A673 (cell line): ENCODE data around the gene EXOC5. TPM values are rescaled to one million over a fixed set of nuclear protein-coding genes. Genes with fewer than 3 reads are reported as not detected.
"Not testable (repeated sequence)": the region's sequence is repeated elsewhere in the genome, so short reads cannot be mapped to it uniquely, and the experiment has no call there.

Source experiments
- BruUV-seq: library from RNA; stranded (reverse); fragments of 400-500 nt; replicated peaks from 2 replicates; lab custom pipeline; 2021; lab: Mats Ljungman, UMichigan
- CTCF ChIA-PET: fragments of 300-600 bp; sonication (Branson Sonifier 250); formaldehyde crosslinking; loops from one replicate; lab custom pipeline; 2022; ENCODE audit warnings: antibody characterized with exemption; lab: Charles Lee
- POLR2A ChIA-PET: fragments of 300-600 bp; sonication (Branson Sonifier 250); formaldehyde crosslinking; loops from one replicate; lab custom pipeline; 2022; ENCODE audit warnings: antibody characterized with exemption; ENCODE audit not compliant: low non-redundant PET; lab: Charles Lee
- DNase-seq: peaks from one replicate; pipeline ENCODE4 v3.0.0-alpha.2; 2015; ENCODE audit warnings: low spot score
- H3K27ac ChIP-seq: fragments of 200-600 bp; sonication (generic); 2 replicates; pipeline ENCODE4 v1.5.1; 2016; ENCODE audit warnings: mixed run types, low read depth, mild to moderate bottlenecking, mixed read lengths, antibody characterized with exemption, low read length; ENCODE audit not compliant: poor library complexity, severe bottlenecking
- H3K27me3 ChIP-seq: fragments of 200-600 bp; sonication (generic); replicated peaks from 2 replicates; pipeline ENCODE4 v1.6.1; 2017; ENCODE audit warnings: mixed run types, low read depth, mild to moderate bottlenecking, mixed read lengths, antibody characterized with exemption, low read length; ENCODE audit not compliant: insufficient read depth, poor library complexity
- H3K36me3 ChIP-seq: fragments of 200-600 bp; sonication (generic); 2 replicates; pipeline ENCODE4 v1.6.1; 2016; ENCODE audit warnings: mixed run types, mild to moderate bottlenecking, mixed read lengths, antibody characterized with exemption, low read length; ENCODE audit not compliant: insufficient read depth, poor library complexity, severe bottlenecking
- H3K4me1 ChIP-seq: fragments of 200-600 bp; sonication (generic); 2 replicates; pipeline ENCODE4 v1.6.1; 2017; ENCODE audit warnings: mixed run types, mild to moderate bottlenecking, mixed read lengths, antibody characterized with exemption, low read length; ENCODE audit not compliant: insufficient read depth, poor library complexity, severe bottlenecking
- H3K4me3 ChIP-seq: fragments of 200-600 bp; sonication (generic); 2 replicates; pipeline ENCODE4 v1.5.1; 2016; ENCODE audit warnings: low read depth, mixed run types, mild to moderate bottlenecking, mixed read lengths, low read length; ENCODE audit not compliant: poor library complexity, severe bottlenecking
- H3K9me3 ChIP-seq: fragments of 200-600 bp; sonication (generic); 2 replicates; pipeline ENCODE4 v1.6.1; 2016; ENCODE audit warnings: mixed run types, low read depth, mild to moderate bottlenecking, mixed read lengths, antibody characterized with exemption, low read length; ENCODE audit not compliant: poor library complexity, severe bottlenecking
- CTCF ChIP-seq: fragments of 300-800, 200-600 bp; sonication (generic); conservative IDR thresholded peaks from 2 replicates; pipeline ENCODE4 v1.5.1; 2017; ENCODE audit warnings: low read depth, mild to moderate bottlenecking, antibody characterized with exemption, low read length, moderate library complexity, mixed read lengths
- EZH2 ChIP-seq: fragments of 200-600 bp; sonication (generic); IDR thresholded peaks from 2 replicates; pipeline ENCODE4 v1.6.1; 2017; ENCODE audit warnings: borderline replicate concordance, low read depth, mild to moderate bottlenecking, mixed read lengths, antibody characterized with exemption, low read length; ENCODE audit not compliant: poor library complexity, severe bottlenecking
- intact Hi-C: fragments of 100-400 bp; cut with micrococcal nuclease; formaldehyde crosslinking; loops from one replicate; pipeline ENCODE4 v1.10.0; 2022; ENCODE audit not compliant: unreplicated experiment
- total RNA-seq: library from RNA; stranded (reverse); gene quantifications from 2 replicates; pipeline ENCODE4 v1.2.3, GENCODE V29; 2021

The EXOC5 gene
- total RNA-seq, 1 experiment from 2014 or later: 132 TPM

GRCh38 chr14:57202672-57203071 is 66.0 kb downstream of the EXOC5 start:
- BruUV-seq, H3K27me3 ChIP-seq, H3K4me3 ChIP-seq, POLR2A ChIA-PET, H3K9me3 ChIP-seq, DNase-seq, CTCF ChIA-PET, H3K27ac ChIP-seq, H3K36me3 ChIP-seq, H3K4me1 ChIP-seq, intact Hi-C loops: not testable (repeated sequence)
- peak; percentile 43; the same call in 1 of the 2 replicates for TF ChIP-seq CTCF

GRCh38 chr14:57199921-57200320 is 68.8 kb downstream of the EXOC5 start:
- H3K27me3 ChIP-seq: no peaks in the 10 kb centered on the region
- ChIA-PET CTCF (no interaction called here), POLR2A (no interaction called here)
- intact Hi-C loops: no loop called here
- no peak overlapping the region for H3K27ac ChIP-seq
- H3K4me1 ChIP-seq: no peaks in the 10 kb centered on the region
- no peaks in the 10 kb centered on the region for H3K36me3 ChIP-seq
- no peak overlapping the region for H3K4me3 ChIP-seq
- no peak for DNase-seq
- no TSS peak for BruUV-seq
- H3K9me3 ChIP-seq: no peaks in the 10 kb centered on the region
- TF ChIP-seq EZH2 (no peak), CTCF (no peak)

- peak; percentile 90 for DNase-seq
- peaks cover 21% of the 10 kb centered on the region for H3K4me1 ChIP-seq
- TF ChIP-seq EZH2: no peak
- TF ChIP-seq CTCF: peak; percentile 77
- intact Hi-C loops: loop anchor here (2.0 to 10.0 kb wide), 5 partner anchors 122 to 632 kb away; partner anchors contain the start of gene OTX2
- no peak overlapping the region for H3K27ac ChIP-seq
- no peak overlapping the region for H3K4me3 ChIP-seq
- POLR2A ChIA-PET: no interaction called here
- no peaks in the 10 kb centered on the region for H3K36me3 ChIP-seq
- CTCF ChIA-PET: interaction anchor here (0.8 to 1.0 kb wide), 2 partner anchors 530 to 609 kb away, joined by 3 to 4 read pairs; partner anchors contain the start of gene TMEM260
- no peaks in the 10 kb centered on the region for H3K27me3 ChIP-seq
- no peaks in the 10 kb centered on the region for H3K9me3 ChIP-seq
- BruUV-seq: no TSS peak
These were observed 79.6 kb downstream of the EXOC5 start for GRCh38 chr14:57189070-57189469.
